HUES64 (cell line): ENCODE results near the gene HNMT.
"Not testable (repeated sequence)": the region's sequence is repeated elsewhere in the genome, so short reads cannot be mapped to it uniquely, and the experiment has no call there.

Source experiments
- H3K27ac ChIP-seq: 2 replicates; pipeline ENCODE4 v1.7.0; 2013; ENCODE audit warnings: low read depth, low read length, inconsistent platforms
- H3K27me3 ChIP-seq: 2 replicates; pipeline ENCODE4 v1.6.1; 2013; ENCODE audit warnings: mild to moderate bottlenecking, low read length; ENCODE audit not compliant: insufficient read depth
- H3K36me3 ChIP-seq: 2 replicates; pipeline ENCODE4 v1.6.1; 2013; ENCODE audit warnings: mild to moderate bottlenecking, low read length; ENCODE audit not compliant: insufficient read depth
- H3K4me1 ChIP-seq: 2 replicates; pipeline ENCODE4 v1.6.1; 2013; ENCODE audit warnings: mild to moderate bottlenecking, low read length, moderate library complexity; ENCODE audit not compliant: insufficient read depth
- H3K4me3 ChIP-seq: 2 replicates; pipeline ENCODE4 v1.5.1; 2013; ENCODE audit warnings: mild to moderate bottlenecking, low read length, moderate library complexity
- H3K9ac ChIP-seq: 2 replicates; pipeline ENCODE4 v1.6.1; 2013; ENCODE audit warnings: mild to moderate bottlenecking, low read depth, low read length
- H3K9me3 ChIP-seq: 2 replicates; pipeline ENCODE4 v1.6.1; 2013; ENCODE audit warnings: low read depth, low read length; ENCODE audit not compliant: insufficient read depth
- WGBS: fragments of 150-250, 120-280 bp; methylation state at CpG from one replicate; pipeline ENCODE4 v1.1.7; 2013; ENCODE audit warnings: missing lambda C conversion rate; 5-methylcytosine and 5-hydroxymethylcytosine counted together

Gene HNMT

GRCh38 chr2:137995368-137995767, 31.1 kb downstream of the HNMT start:
- H3K27ac ChIP-seq, H3K9ac ChIP-seq, H3K4me1 ChIP-seq, H3K9me3 ChIP-seq, H3K36me3 ChIP-seq, H3K4me3 ChIP-seq, H3K27me3 ChIP-seq: not testable (repeated sequence)
- WGBS, result 94% methylated on average over 2 of the region's 2 CpGs

GRCh38 chr2:137996158-137996557, 31.9 kb downstream of the HNMT start:
- H3K36me3 ChIP-seq, H3K4me1 ChIP-seq, H3K27ac ChIP-seq, H3K4me3 ChIP-seq, H3K27me3 ChIP-seq, H3K9me3 ChIP-seq, H3K9ac ChIP-seq: not testable (repeated sequence)

- H3K27me3 ChIP-seq, result no peaks in the 10 kb centered on the region
- H3K9ac ChIP-seq, result no peak overlapping the region
- WGBS, result 97% methylated on average over 3 of the region's 4 CpGs
- H3K9me3 ChIP-seq, result peaks cover 3% of the 10 kb centered on the region; the same call in 1 of the 2 replicates
- no peak overlapping the region for H3K4me3 ChIP-seq
- no peak overlapping the region for H3K27ac ChIP-seq
- no peaks in the 10 kb centered on the region for H3K4me1 ChIP-seq
- no peaks in the 10 kb centered on the region for H3K36me3 ChIP-seq
Observed at GRCh38 chr2:137997733-137998132, 33.5 kb downstream of the HNMT start.

- Histone ChIP-seq H3K27me3 (no peaks in the 10 kb centered on the region), H3K36me3 (0 out of 2 replicates have a peak, but pooled peaks cover 4% of the 10 kb centered on the region), H3K27ac (no peak overlapping the region), H3K4me3 (no peak overlapping the region), H3K4me1 (no peaks in the 10 kb centered on the region), H3K9ac (no peak overlapping the region), H3K9me3 (no peaks in the 10 kb centered on the region; the same call in 1 of the 2 replicates)
- 80% methylated on average over 1 of the region's 1 CpG for WGBS
Observed at GRCh38 chr2:137998503-137998902, 34.2 kb downstream of the HNMT start.

GRCh38 chr2:137999273-137999672, 35.0 kb downstream of the HNMT start:
- H3K27me3 ChIP-seq, result no peaks in the 10 kb centered on the region
- H3K4me1 ChIP-seq, result no peaks in the 10 kb centered on the region
- H3K9ac ChIP-seq, result no peak overlapping the region
- H3K27ac ChIP-seq, result no peak overlapping the region
- H3K4me3 ChIP-seq, result no peak overlapping the region
- 97% methylated on average over 1 of the region's 1 CpG for WGBS
- H3K36me3 ChIP-seq, result 0 out of 2 replicates have a peak, but pooled peaks cover 4% of the 10 kb centered on the region
- H3K9me3 ChIP-seq, result no peaks in the 10 kb centered on the region

- 85% methylated on average over 1 of the region's 1 CpG for WGBS
- Histone ChIP-seq H3K4me3 (no peak overlapping the region), H3K27ac (no peak overlapping the region), H3K27me3 (no peaks in the 10 kb centered on the region), H3K4me1 (no peaks in the 10 kb centered on the region), H3K9me3 (no peaks in the 10 kb centered on the region), H3K36me3 (0 out of 2 replicates have a peak, but pooled peaks cover 4% of the 10 kb centered on the region), H3K9ac (no peak overlapping the region)
Observed at GRCh38 chr2:138000009-138000408, 35.7 kb downstream of the HNMT start.

- Histone ChIP-seq H3K27me3 (no peaks in the 10 kb centered on the region), H3K27ac (no peak overlapping the region), H3K9ac (no peak overlapping the region), H3K36me3 (0 out of 2 replicates have a peak, but pooled peaks cover 4% of the 10 kb centered on the region), H3K9me3 (no peaks in the 10 kb centered on the region), H3K4me1 (no peaks in the 10 kb centered on the region), H3K4me3 (no peak overlapping the region)
Observed at GRCh38 chr2:138000796-138001195, 36.5 kb downstream of the HNMT start.

GRCh38 chr2:138003411-138003810, 39.1 kb downstream of the HNMT start:
- 0 out of 2 replicates have a peak, but pooled peaks cover 4% of the 10 kb centered on the region for H3K36me3 ChIP-seq
- no peak overlapping the region for H3K27ac ChIP-seq
- 94% methylated on average over 1 of the region's 1 CpG for WGBS

GRCh38 chr2:138007431-138007830, 43.2 kb downstream of the HNMT start:
- no peak overlapping the region for H3K4me3 ChIP-seq
- H3K9ac ChIP-seq, result no peak overlapping the region
- H3K4me1 ChIP-seq, result no peaks in the 10 kb centered on the region
- H3K9me3 ChIP-seq, result no peaks in the 10 kb centered on the region
- H3K27me3 ChIP-seq, result no peaks in the 10 kb centered on the region
- 0 out of 2 replicates have a peak, but pooled peaks cover 4% of the 10 kb centered on the region for H3K36me3 ChIP-seq
- H3K27ac ChIP-seq, result no peak overlapping the region
- 91% methylated on average over 2 of the region's 2 CpGs for WGBS

More at GRCh38 chr2:138003411-138003810, 39.1 kb downstream of the HNMT start:
- Histone ChIP-seq H3K9me3 (no peaks in the 10 kb centered on the region), H3K4me1 (no peaks in the 10 kb centered on the region), H3K27me3 (no peaks in the 10 kb centered on the region), H3K9ac (no peak overlapping the region), H3K4me3 (no peak overlapping the region)

- Histone ChIP-seq H3K27me3 (no peaks in the 10 kb centered on the region), H3K4me3 (no peak overlapping the region), H3K27ac (no peak overlapping the region), H3K9me3 (no peaks in the 10 kb centered on the region), H3K36me3 (no peaks in the 10 kb centered on the region), H3K4me1 (no peaks in the 10 kb centered on the region), H3K9ac (no peak overlapping the region)
- 93% methylated on average over 1 of the region's 1 CpG for WGBS
Observed at GRCh38 chr2:138009622-138010021, 45.3 kb downstream of the HNMT start.

GRCh38 chr2:138010890-138011289, 46.6 kb downstream of the HNMT start:
- WGBS, result 89% methylated on average over 3 of the region's 4 CpGs
- H3K27ac ChIP-seq, result no peak overlapping the region

GRCh38 chr2:138012082-138012481, 47.8 kb downstream of the HNMT start:
- Histone ChIP-seq H3K27ac (no peak overlapping the region), H3K27me3 (no peaks in the 10 kb centered on the region), H3K4me3 (no peak overlapping the region), H3K36me3 (no peaks in the 10 kb centered on the region), H3K4me1 (no peaks in the 10 kb centered on the region), H3K9me3 (no peaks in the 10 kb centered on the region), H3K9ac (no peak overlapping the region)
- 96% methylated on average over 3 of the region's 3 CpGs for WGBS

More at GRCh38 chr2:138010890-138011289, 46.6 kb downstream of the HNMT start:
- H3K27me3 ChIP-seq, result no peaks in the 10 kb centered on the region
- no peak overlapping the region for H3K9ac ChIP-seq
- no peak overlapping the region for H3K4me3 ChIP-seq
- H3K4me1 ChIP-seq, result no peaks in the 10 kb centered on the region
- no peaks in the 10 kb centered on the region for H3K36me3 ChIP-seq
- H3K9me3 ChIP-seq, result no peaks in the 10 kb centered on the region
